SK-N-SH (cell line): ENCODE measurements around the gene FDXACB1. TPM values are rescaled to one million over a fixed set of nuclear protein-coding genes. Genes with fewer than 3 reads are reported as not detected.

Source experiments
- CTCF ChIA-PET: fragments of 300-600, 350-600 bp; formaldehyde crosslinking; extraction: SDS; loops from one replicate; lab custom pipeline; 2021; lab: Yijun Ruan, JAX
- POLR2A ChIA-PET: fragments of 350-600 bp; sonication (Branson Sonifier 250); formaldehyde crosslinking; extraction: SDS; loops from one replicate; lab custom pipeline; 2020; ENCODE audit warnings: antibody characterized with exemption, inconsistent platforms; lab: Yijun Ruan, JAX
- DNase-seq: peaks from one replicate; pipeline ENCODE4 v3.0.0; 2012
- H2AFZ ChIP-seq: fragments of 200-600 bp; sonication (generic); 2 replicates; pipeline ENCODE4 v1.8.1; 2016; ENCODE audit warnings: antibody characterized with exemption, mild to moderate bottlenecking, low read depth
- H3F3A ChIP-seq: fragments of 200-600 bp; sonication (generic); replicated peaks from 2 replicates; pipeline ENCODE3; 2016; ENCODE audit warnings: antibody characterized with exemption, mild to moderate bottlenecking; ENCODE audit not compliant: insufficient read depth
- H3K27ac ChIP-seq, 2 experiments: fragments of 200-500 bp in 1 of 2; fragments of 200-600 bp in 1 of 2; sonication (Bioruptor generic) in 1 of 2; sonication (generic), shearing (Covaris generic) in 1 of 2; 2 replicates each; pipeline versions ENCODE4 v1.5.1 to v1.6.1; 2014 to 2016; ENCODE audit warnings: low read depth in 2 of 2, inconsistent platforms in 1 of 2, low read length in 1 of 2, mild to moderate bottlenecking in 1 of 2, mixed read lengths in 1 of 2
- H3K27me3 ChIP-seq: fragments of 200-600 bp; sonication (generic), shearing (Covaris generic); 2 replicates; pipeline ENCODE4 v1.6.1; 2016; ENCODE audit warnings: mixed run types; ENCODE audit not compliant: insufficient read depth
- H3K36me3 ChIP-seq, 2 experiments: fragments of 200-500 bp in 1 of 2; fragments of 200-600 bp in 1 of 2; sonication (Bioruptor generic) in 1 of 2; sonication (generic) in 1 of 2; replicated peaks in 1 of 2; 2 replicates each; pipeline versions ENCODE3 to v1.5.1; 2014 to 2016; ENCODE audit warnings: low read length in 1 of 2, mild to moderate bottlenecking in 1 of 2; ENCODE audit not compliant: insufficient read depth in 2 of 2, control insufficient read depth in 1 of 2
- H3K4me1 ChIP-seq, 2 experiments: fragments of 200-500 bp in 1 of 2; fragments of 200-600 bp in 1 of 2; sonication (Bioruptor generic) in 1 of 2; sonication (generic), shearing (Covaris generic) in 1 of 2; 2 replicates each; pipeline versions ENCODE4 v1.5.1 to v1.6.1; 2014 to 2016; ENCODE audit warnings: low read depth in 1 of 2, low read length in 1 of 2, mixed run types in 1 of 2; ENCODE audit not compliant: insufficient read depth in 2 of 2, control insufficient read depth in 1 of 2
- H3K4me2 ChIP-seq: fragments of 200-600 bp; sonication (generic), shearing (Covaris generic); 2 replicates; pipeline ENCODE4 v1.6.1; 2017; ENCODE audit warnings: mixed run types
- H3K4me3 ChIP-seq, 2 experiments: fragments of 200-500 bp in 1 of 2; fragments of 200-600 bp in 1 of 2; sonication (Bioruptor generic) in 1 of 2; sonication (generic), shearing (Covaris generic) in 1 of 2; 2 replicates each; pipeline versions ENCODE4 v1.5.1 to v1.8.1; 2014 to 2016; ENCODE audit warnings: low read depth in 2 of 2, inconsistent platforms in 1 of 2, low read length in 1 of 2, mild to moderate bottlenecking in 1 of 2, mixed read lengths in 1 of 2, moderate library complexity in 1 of 2
- H3K79me2 ChIP-seq: fragments of 200-600 bp; sonication (generic); 2 replicates; pipeline ENCODE4 v1.8.1; 2017; ENCODE audit warnings: mild to moderate bottlenecking; ENCODE audit not compliant: insufficient read depth
- H3K9ac ChIP-seq: fragments of 200-600 bp; sonication (generic); 2 replicates; pipeline ENCODE4 v1.6.1; 2017; ENCODE audit warnings: mixed run types
- H3K9me2 ChIP-seq: fragments of 200-600 bp; sonication (generic); 2 replicates; pipeline ENCODE4 v1.6.1; 2017; ENCODE audit warnings: mixed run types
- H3K9me3 ChIP-seq: fragments of 200-600 bp; sonication (generic); 2 replicates; pipeline ENCODE4 v1.6.1; 2017; ENCODE audit warnings: mixed run types, mild to moderate bottlenecking, moderate library complexity
- H4K20me1 ChIP-seq: fragments of 200-600 bp; sonication (generic); 2 replicates; pipeline ENCODE4 v1.6.1; 2017; ENCODE audit warnings: mild to moderate bottlenecking, mixed run types; ENCODE audit not compliant: insufficient read depth
- IRF3 ChIP-seq: fragments of 150-350 bp; IDR thresholded peaks from 2 replicates; pipeline ENCODE4 v1.6.1; 2016; ENCODE audit warnings: mild to moderate bottlenecking, low read depth, low read length
- TCF12 ChIP-seq: IDR thresholded peaks from 2 replicates; pipeline ENCODE4 v1.4.0; 2012
- WGBS: methylation state at CpG from one replicate; pipeline ENCODE4 v1.1.6; 2017; ENCODE audit warnings: low lambda C conversion rate; 5-methylcytosine and 5-hydroxymethylcytosine counted together
- polyA plus RNA-seq, 3 experiments: library from polyadenylated mRNA; depleted of rRNA; stranded (reverse); fragments of >200 nt; gene quantifications; 2 replicates each; pipeline ENCODE4 v1.2.3, GENCODE V29; 2012
- small RNA-seq, 7 experiments: library from RNA; depleted of rRNA; stranded (forward); fragments of <200 nt; gene quantifications; one replicate each; pipeline ENCODE3, GENCODE V24; 2012

Gene FDXACB1
- polyA plus RNA-seq, 1 of the 3 experiments (the other 2 are of a cell fraction), result 2.8 TPM

GRCh38 chr11:111826322-111826950 lies 52.5 kb downstream of the FDXACB1 start:
- 0 out of 4 replicates have a peak, but pooled peaks cover 0 to 6% of the 10 kb centered on the region in 2 experiments for H3K4me1 ChIP-seq
- H3K9me2 ChIP-seq, result no peaks in the 10 kb centered on the region
- H3K27ac ChIP-seq, result peak overlapping the region in 1 of 2 experiments; percentile 19; a peak in 1 of 4 replicates
- no peaks in the 10 kb centered on the region for H3K27me3 ChIP-seq
- no peak overlapping the region for H2AFZ ChIP-seq
- H3K9me3 ChIP-seq, result no peaks in the 10 kb centered on the region
- no peak for TF ChIP-seq IRF3
- TF ChIP-seq TCF12, result peak; percentile 27; the same call in 1 of the 2 replicates
- peaks cover 0 to 14% of the 10 kb centered on the region in 2 experiments for H3K36me3 ChIP-seq
- ChIA-PET CTCF (interaction anchor here (0.6 to 1.7 kb wide), 6 partner anchors 14 to 222 kb away, joined by 3 to 9 read pairs (median 4); no protein-coding TSS in a partner anchor), POLR2A (no interaction called here)
- H3K4me2 ChIP-seq, result no peak overlapping the region
- H3K4me3 ChIP-seq, result no peak overlapping the region
- no peak for DNase-seq
- H3F3A ChIP-seq, result peaks cover 10% of the 10 kb centered on the region
- H3K9ac ChIP-seq, result no peak overlapping the region
- 78% methylated on average over 2 of the region's 2 CpGs for WGBS
- no peaks in the 10 kb centered on the region for H3K79me2 ChIP-seq
- no peaks in the 10 kb centered on the region for H4K20me1 ChIP-seq

Small RNA genes within 50 kb of the gene (small RNA-seq; reads per million reads assigned to genes)
- gene C11orf52, result 0 reads per million in 7 experiments
- gene GNG5P3, result 0 reads per million in 7 experiments
- 0 to 2.3 (median 0) reads per million in 7 experiments for gene RNA5SP351
- gene RPL37AP8, result 0 to 0.77 (median 0) reads per million in 7 experiments

Other genes starting within 250 kb of the FDXACB1 start
- 25.9 and 32.3 TPM in 2 replicates for gene PPP2R1B, start 112.8 kb downstream of the FDXACB1 start, polyA plus RNA-seq (2012; rRNA removed)
- 17.9 and 23.4 TPM in 2 replicates for gene ALG9, start 7.6 kb downstream of the FDXACB1 start, polyA plus RNA-seq (2012; rRNA removed)
- gene CFAP68, start 376 bp upstream of the FDXACB1 start, polyA plus RNA-seq (2012; rRNA removed), result 36.7 and 61.2 TPM in 2 replicates
- 0.92 and 1.5 TPM in 2 replicates for gene CRYAB, start 32.6 kb upstream of the FDXACB1 start, polyA plus RNA-seq (2012; rRNA removed)
- gene HSPB2, start 33.6 kb upstream of the FDXACB1 start, polyA plus RNA-seq (2012; rRNA removed), result not detected in 2 replicates
- gene C11orf52, start 39.7 kb upstream of the FDXACB1 start, polyA plus RNA-seq (2012; rRNA removed), result not detected in 2 replicates
- 5.3 and 6.8 TPM in 2 replicates for gene DIXDC1, start 58.2 kb upstream of the FDXACB1 start, polyA plus RNA-seq (2012; rRNA removed)
- 14.4 and 17.8 TPM in 2 replicates for gene DLAT, start 146.2 kb upstream of the FDXACB1 start, polyA plus RNA-seq (2012; rRNA removed)
- 0.97 and 2.0 TPM in 2 replicates for gene PIH1D2, start 194.9 kb upstream of the FDXACB1 start, polyA plus RNA-seq (2012; rRNA removed)
- gene NKAPD1, start 195.1 kb upstream of the FDXACB1 start, polyA plus RNA-seq (2012; rRNA removed), result 9.2 and 13.1 TPM in 2 replicates
- 156 and 188 TPM in 2 replicates for gene TIMM8B, start 207.6 kb upstream of the FDXACB1 start, polyA plus RNA-seq (2012; rRNA removed)
- gene SDHD, start 207.7 kb upstream of the FDXACB1 start, polyA plus RNA-seq (2012; rRNA removed), result 169 and 192 TPM in 2 replicates